Stimulated activated CD4-positive, alpha-beta T cell treated with anti-CD3 and anti-CD28 coated beads, TNF-alpha, amount 100 ng/mL, for 24 hours (primary cell): ENCODE measurements around the gene FKBP7.
A peak's percentile ranks its signal among the peaks of the same experiment; 100 is the strongest.
"Not testable (repeated sequence)": the region's sequence is repeated elsewhere in the genome, so short reads cannot be mapped to it uniquely, and the experiment has no call there.

Source experiments
- DNase-seq, 3 experiments: peaks; one replicate each; pipeline ENCODE4 v3.0.0-alpha.2; 2020; ENCODE audit warnings: low read depth in 3 of 3

FKBP7 gene

GRCh38 chr2:178449700-178450523, 28.5 kb downstream of the FKBP7 start:
- peak in 1 of 3 experiments; percentile 46 for DNase-seq

- no peak for DNase-seq
Observed at GRCh38 chr2:178448968-178449661, 29.3 kb downstream of the FKBP7 start.

- no peak for DNase-seq
Observed at GRCh38 chr2:178441426-178441825, 37.0 kb downstream of the FKBP7 start.

- no peak for DNase-seq
Observed at GRCh38 chr2:178436662-178437061, 41.7 kb downstream of the FKBP7 start.

GRCh38 chr2:178429336-178429735, 49.1 kb downstream of the FKBP7 start:
- no peak for DNase-seq

GRCh38 chr2:178428396-178428806, 50.0 kb downstream of the FKBP7 start:
- no peak for DNase-seq

- no peak for DNase-seq
Observed at GRCh38 chr2:178427458-178427857, 50.9 kb downstream of the FKBP7 start.

GRCh38 chr2:178426388-178426787, 52.0 kb downstream of the FKBP7 start:
- DNase-seq, result no peak

GRCh38 chr2:178425255-178425827, 53.1 kb downstream of the FKBP7 start:
- no peak for DNase-seq

GRCh38 chr2:178423746-178424145, 54.7 kb downstream of the FKBP7 start:
- DNase-seq, result not testable (repeated sequence)

- no peak for DNase-seq
Observed at GRCh38 chr2:178422097-178422496, 56.3 kb downstream of the FKBP7 start.

- DNase-seq, result no peak
Observed at GRCh38 chr2:178420463-178420999, 57.9 kb downstream of the FKBP7 start.

GRCh38 chr2:178419123-178419522, 59.3 kb downstream of the FKBP7 start:
- DNase-seq, result no peak

- no peak for DNase-seq
Observed at GRCh38 chr2:178418426-178418825, 60.0 kb downstream of the FKBP7 start.

GRCh38 chr2:178417916-178418315, 60.5 kb downstream of the FKBP7 start:
- DNase-seq, result no peak

- DNase-seq, result no peak
Observed at GRCh38 chr2:178415979-178416378, 62.4 kb downstream of the FKBP7 start.

GRCh38 chr2:178414266-178415247, 63.8 kb downstream of the FKBP7 start:
- peak; percentile 54 to 80 (median 58) for DNase-seq
